CD4-positive, CD25-positive, alpha-beta regulatory T cell (primary cell): Measurements from ENCODE around the gene ACTL8. TPM values are rescaled to one million over a fixed set of nuclear protein-coding genes. Genes with fewer than 3 reads are reported as not detected.

Experiments used
- ATAC-seq, 2 donors: fragments of 150-1000 bp; cut with Tn5 transposase; one replicate each; pipeline ENCODE4 v1.10.0; 2021; ENCODE audit warnings: low read depth in 2 of 2, moderate number of reproducible peaks in 2 of 2, moderate library complexity in 1 of 2
- DNase-seq, 3 donors: peaks; one replicate each; pipeline versions ENCODE4 v3.0.0 to v3.0.0-alpha.2; 2012 to 2022; ENCODE audit warnings: mixed read lengths in 1 of 3
- H3K27ac ChIP-seq: one replicate; pipeline ENCODE4 v1.7.0; 2013; ENCODE audit warnings: mild to moderate bottlenecking, low read length; ENCODE audit not compliant: insufficient read depth, poor library complexity, severe bottlenecking
- H3K27me3 ChIP-seq: one replicate; pipeline ENCODE4 v1.7.0; 2013; ENCODE audit warnings: low read length; ENCODE audit not compliant: control insufficient read depth, insufficient read depth
- H3K36me3 ChIP-seq: one replicate; pipeline ENCODE4 v1.7.0; 2013; ENCODE audit warnings: mild to moderate bottlenecking, low read length, moderate library complexity; ENCODE audit not compliant: control insufficient read depth, insufficient read depth
- H3K4me1 ChIP-seq: 2 replicates; pipeline ENCODE4 v1.7.0; 2013; ENCODE audit warnings: mild to moderate bottlenecking, low read length; ENCODE audit not compliant: insufficient read depth, control insufficient read depth, poor library complexity, severe bottlenecking
- H3K4me3 ChIP-seq: one replicate; pipeline ENCODE4 v1.7.0; 2013; ENCODE audit warnings: low read depth, mild to moderate bottlenecking, low read length, moderate library complexity
- H3K9me3 ChIP-seq, 2 experiments: 1 replicate in 1 of 2; 2 replicates in 1 of 2; pipeline ENCODE4 v1.7.0; 2013; ENCODE audit warnings: low read length in 2 of 2, mild to moderate bottlenecking in 1 of 2, moderate library complexity in 1 of 2; ENCODE audit not compliant: control insufficient read depth in 2 of 2
- H3K27ac Mint-ChIP-seq, 3 donors: one replicate each; pipeline ENCODE4 v1.8.0; 2020 to 2022; ENCODE audit warnings: mild to moderate bottlenecking in 3 of 3, mixed read lengths in 3 of 3, moderate library complexity in 2 of 3
- H3K27me3 Mint-ChIP-seq: one replicate; pipeline ENCODE4 v1.8.0; 2022; ENCODE audit warnings: mild to moderate bottlenecking, mixed read lengths
- H3K36me3 Mint-ChIP-seq: one replicate; pipeline ENCODE4 v1.8.0; 2020; ENCODE audit warnings: mixed read lengths
- H3K4me1 Mint-ChIP-seq, 4 donors: one replicate each; pipeline ENCODE4 v1.8.0; 2020 to 2022; ENCODE audit warnings: mixed read lengths in 4 of 4, mild to moderate bottlenecking in 1 of 4
- H3K4me3 Mint-ChIP-seq, 4 donors: one replicate each; pipeline ENCODE4 v1.8.0; 2020 to 2022; ENCODE audit warnings: mild to moderate bottlenecking in 4 of 4, mixed read lengths in 4 of 4, moderate library complexity in 3 of 4
- H3K9me3 Mint-ChIP-seq, 7 donors: one replicate each; pipeline ENCODE4 v1.8.0; 2020 to 2022; ENCODE audit warnings: mixed read lengths in 7 of 7, mild to moderate bottlenecking in 3 of 7, moderate library complexity in 2 of 7
- polyA plus RNA-seq, 4 donors: library from polyadenylated mRNA; unstranded; fragments of 300-500 nt; fragmentation: Illumina TruSeq; gene quantifications; one replicate each; pipeline ENCODE4 v1.2.3, GENCODE V29; 2021
- total RNA-seq: library from RNA; stranded (reverse); gene quantifications from one replicate; pipeline ENCODE4 v1.2.3, GENCODE V29; 2022

Gene ACTL8
- total and polyA plus RNA-seq, 5 donors from 2014 or later = not detected

- Histone ChIP-seq H3K36me3 (no peaks in the 10 kb centered on the region), H3K27me3 (no peaks in the 10 kb centered on the region), H3K9me3 (no peaks in the 10 kb centered on the region), H3K4me3 (no peak overlapping the region), H3K4me1 (no peaks in the 10 kb centered on the region), H3K27ac (no peak overlapping the region)
- Mint-ChIP-seq H3K36me3 (no peaks in the 10 kb centered on the region), H3K4me1 (no peaks in the 10 kb centered on the region), H3K27me3 (no peaks in the 10 kb centered on the region), H3K9me3 (peaks cover 0 to 2% (median 0%) of the 10 kb centered on the region in 7 donors), H3K4me3 (no peak overlapping the region), H3K27ac (no peak overlapping the region)
- no peak for DNase-seq
- no peak for ATAC-seq
These were observed 26.9 kb upstream of the ACTL8 start for GRCh38 chr1:17728123-17728712.

- Histone ChIP-seq H3K4me1 (no peaks in the 10 kb centered on the region), H3K27me3 (no peaks in the 10 kb centered on the region), H3K27ac (no peak overlapping the region), H3K9me3 (no peaks in the 10 kb centered on the region), H3K36me3 (no peaks in the 10 kb centered on the region), H3K4me3 (no peak overlapping the region)
- DNase-seq = no peak
- Mint-ChIP-seq H3K27ac (no peak overlapping the region), H3K4me1 (no peaks in the 10 kb centered on the region), H3K9me3 (peaks cover 0 to 2% (median 0%) of the 10 kb centered on the region in 7 donors), H3K27me3 (no peaks in the 10 kb centered on the region), H3K36me3 (no peaks in the 10 kb centered on the region), H3K4me3 (no peak overlapping the region)
- no peak for ATAC-seq
These were observed 25.9 kb upstream of the ACTL8 start for GRCh38 chr1:17729248-17729647.

- H3K27me3 ChIP-seq = no peaks in the 10 kb centered on the region
- H3K36me3 ChIP-seq = no peaks in the 10 kb centered on the region
- Mint-ChIP-seq H3K27ac (no peak overlapping the region), H3K27me3 (no peaks in the 10 kb centered on the region), H3K4me3 (peak overlapping the region in 1 of 4 donors; percentile 78), H3K4me1 (no peaks in the 10 kb centered on the region), H3K9me3 (peaks cover 0 to 2% (median 0%) of the 10 kb centered on the region in 7 donors), H3K36me3 (no peaks in the 10 kb centered on the region)
- H3K9me3 ChIP-seq = no peaks in the 10 kb centered on the region
- ATAC-seq (no peak), DNase-seq (no peak)
- no peak overlapping the region for H3K4me3 ChIP-seq
- H3K4me1 ChIP-seq = no peaks in the 10 kb centered on the region
- H3K27ac ChIP-seq = no peak overlapping the region
These were observed 25.2 kb upstream of the ACTL8 start for GRCh38 chr1:17729909-17730308.

GRCh38 chr1:17731460-17731859 lies 23.7 kb upstream of the ACTL8 start:
- no peaks in the 10 kb centered on the region for H3K4me1 Mint-ChIP-seq
- no peak overlapping the region for H3K4me3 Mint-ChIP-seq
- H3K27me3 Mint-ChIP-seq = no peaks in the 10 kb centered on the region
- no peak for ATAC-seq
- Histone ChIP-seq H3K9me3 (no peaks in the 10 kb centered on the region), H3K4me1 (no peaks in the 10 kb centered on the region), H3K27ac (no peak overlapping the region), H3K4me3 (no peak overlapping the region), H3K27me3 (no peaks in the 10 kb centered on the region), H3K36me3 (no peaks in the 10 kb centered on the region)
- peaks cover 0 to 2% (median 0%) of the 10 kb centered on the region in 7 donors for H3K9me3 Mint-ChIP-seq
- H3K36me3 Mint-ChIP-seq = no peaks in the 10 kb centered on the region
- DNase-seq = no peak
- no peak overlapping the region for H3K27ac Mint-ChIP-seq

- H3K27me3 ChIP-seq = no peaks in the 10 kb centered on the region
- Mint-ChIP-seq H3K4me1 (no peaks in the 10 kb centered on the region), H3K27ac (no peak overlapping the region), H3K9me3 (peaks cover 0 to 2% (median 0%) of the 10 kb centered on the region in 7 donors), H3K36me3 (no peaks in the 10 kb centered on the region), H3K4me3 (no peak overlapping the region), H3K27me3 (no peaks in the 10 kb centered on the region)
- no peak for ATAC-seq
- H3K36me3 ChIP-seq = no peaks in the 10 kb centered on the region
- H3K9me3 ChIP-seq = no peaks in the 10 kb centered on the region
- DNase-seq = no peak
- H3K27ac ChIP-seq = no peak overlapping the region
- no peak overlapping the region for H3K4me3 ChIP-seq
- no peaks in the 10 kb centered on the region for H3K4me1 ChIP-seq
These were observed 22.7 kb upstream of the ACTL8 start for GRCh38 chr1:17732475-17732874.

GRCh38 chr1:17733661-17734060 lies 21.5 kb upstream of the ACTL8 start:
- Histone ChIP-seq H3K36me3 (no peaks in the 10 kb centered on the region), H3K4me1 (no peaks in the 10 kb centered on the region), H3K27ac (no peak overlapping the region), H3K27me3 (no peaks in the 10 kb centered on the region), H3K9me3 (no peaks in the 10 kb centered on the region), H3K4me3 (no peak overlapping the region)
- Mint-ChIP-seq H3K27ac (no peak overlapping the region), H3K27me3 (no peaks in the 10 kb centered on the region), H3K36me3 (no peaks in the 10 kb centered on the region), H3K4me3 (no peak overlapping the region), H3K4me1 (no peaks in the 10 kb centered on the region), H3K9me3 (peaks cover 0 to 2% (median 0%) of the 10 kb centered on the region in 7 donors)
- ATAC-seq (no peak), DNase-seq (no peak)

GRCh38 chr1:17734609-17735008 lies 20.5 kb upstream of the ACTL8 start:
- Histone ChIP-seq H3K4me3 (no peak overlapping the region), H3K36me3 (no peaks in the 10 kb centered on the region), H3K27me3 (no peaks in the 10 kb centered on the region), H3K9me3 (no peaks in the 10 kb centered on the region), H3K27ac (no peak overlapping the region), H3K4me1 (no peaks in the 10 kb centered on the region)
- no peaks in the 10 kb centered on the region for H3K36me3 Mint-ChIP-seq
- ATAC-seq = no peak
- no peak overlapping the region for H3K4me3 Mint-ChIP-seq
- no peaks in the 10 kb centered on the region for H3K9me3 Mint-ChIP-seq
- no peak for DNase-seq
- no peaks in the 10 kb centered on the region for H3K27me3 Mint-ChIP-seq
- no peaks in the 10 kb centered on the region for H3K4me1 Mint-ChIP-seq
- no peak overlapping the region for H3K27ac Mint-ChIP-seq

- Mint-ChIP-seq H3K36me3 (no peaks in the 10 kb centered on the region), H3K27ac (no peak overlapping the region), H3K9me3 (no peaks in the 10 kb centered on the region), H3K4me1 (no peaks in the 10 kb centered on the region), H3K4me3 (no peak overlapping the region), H3K27me3 (peaks cover 2% of the 10 kb centered on the region)
- Histone ChIP-seq H3K27ac (no peak overlapping the region), H3K4me1 (no peaks in the 10 kb centered on the region), H3K9me3 (no peaks in the 10 kb centered on the region), H3K4me3 (no peak overlapping the region), H3K36me3 (no peaks in the 10 kb centered on the region), H3K27me3 (no peaks in the 10 kb centered on the region)
- DNase-seq (no peak), ATAC-seq (no peak)
These were observed 19.8 kb upstream of the ACTL8 start for GRCh38 chr1:17735348-17735747.
